CD4-positive, alpha-beta T cell treated with Interleukin-6 for 4 hours (primary cell): ENCODE measurements around the gene THUMPD3.
A peak's percentile ranks its signal among the peaks of the same experiment; 100 is the strongest.

ENCODE experiments used
- DNase-seq: peaks from one replicate; pipeline ENCODE4 v3.0.0-alpha.2; 2020; ENCODE audit warnings: mixed read lengths

THUMPD3 gene

GRCh38 chr3:9362731-9363530 lies at the start of gene THUMPD3:
Gene THUMPD3, plus strand, starts transcription at chr3:9363054. Its CDS starts 2,015 bp downstream, at chr3:9365069.
- DNase-seq: peak; percentile 91

GRCh38 chr3:9314796-9315195 lies 48.1 kb upstream of the THUMPD3 start:
- no peak for DNase-seq

GRCh38 chr3:9316881-9317361 lies 45.9 kb upstream of the THUMPD3 start:
- no peak for DNase-seq

- no peak for DNase-seq
These were observed 40.1 kb upstream of the THUMPD3 start for GRCh38 chr3:9322780-9323179.

- no peak for DNase-seq
These were observed 37.9 kb upstream of the THUMPD3 start for GRCh38 chr3:9324944-9325343.

- DNase-seq: no peak
These were observed 35.3 kb upstream of the THUMPD3 start for GRCh38 chr3:9327578-9327977.

GRCh38 chr3:9330166-9330703 lies 32.6 kb upstream of the THUMPD3 start:
- no peak for DNase-seq

- no peak for DNase-seq
These were observed 31.7 kb upstream of the THUMPD3 start for GRCh38 chr3:9331171-9331570.

- DNase-seq: no peak
These were observed 30.4 kb upstream of the THUMPD3 start for GRCh38 chr3:9332250-9333030.

- no peak for DNase-seq
These were observed 22.9 kb upstream of the THUMPD3 start for GRCh38 chr3:9339761-9340471.

GRCh38 chr3:9340472-9340902 lies 22.4 kb upstream of the THUMPD3 start:
- no peak for DNase-seq

- no peak for DNase-seq
These were observed 20.2 kb upstream of the THUMPD3 start for GRCh38 chr3:9342696-9343095.

GRCh38 chr3:9343115-9343514 lies 19.7 kb upstream of the THUMPD3 start:
- DNase-seq: no peak

- no peak for DNase-seq
These were observed 17.8 kb upstream of the THUMPD3 start for GRCh38 chr3:9345041-9345440.

- no peak for DNase-seq
These were observed 16.7 kb upstream of the THUMPD3 start for GRCh38 chr3:9346141-9346540.

- no peak for DNase-seq
These were observed 15.8 kb upstream of the THUMPD3 start for GRCh38 chr3:9347081-9347480.

GRCh38 chr3:9347887-9348286 lies 15.0 kb upstream of the THUMPD3 start:
- DNase-seq: no peak

GRCh38 chr3:9349321-9350117 lies 13.3 kb upstream of the THUMPD3 start:
- no peak for DNase-seq

GRCh38 chr3:9351709-9352126 lies 11.1 kb upstream of the THUMPD3 start:
- no peak for DNase-seq

GRCh38 chr3:9352917-9353752 lies 9.7 kb upstream of the THUMPD3 start:
- peak; percentile 75 for DNase-seq
